SK-N-SH (cell line): ENCODE data around the gene COP1. TPM values are rescaled to one million over a fixed set of nuclear protein-coding genes. Genes with fewer than 3 reads are reported as not detected.

Experiments used
- CTCF ChIA-PET: fragments of 300-600, 350-600 bp; formaldehyde crosslinking; extraction: SDS; loops from one replicate; lab custom pipeline; 2021; lab: Yijun Ruan, JAX
- POLR2A ChIA-PET: fragments of 350-600 bp; sonication (Branson Sonifier 250); formaldehyde crosslinking; extraction: SDS; loops from one replicate; lab custom pipeline; 2020; ENCODE audit warnings: antibody characterized with exemption, inconsistent platforms; lab: Yijun Ruan, JAX
- DNase-seq: peaks from one replicate; pipeline ENCODE4 v3.0.0; 2012
- H2AFZ ChIP-seq: fragments of 200-600 bp; sonication (generic); 2 replicates; pipeline ENCODE4 v1.8.1; 2016; ENCODE audit warnings: antibody characterized with exemption, mild to moderate bottlenecking, low read depth
- H3F3A ChIP-seq: fragments of 200-600 bp; sonication (generic); replicated peaks from 2 replicates; pipeline ENCODE3; 2016; ENCODE audit warnings: antibody characterized with exemption, mild to moderate bottlenecking; ENCODE audit not compliant: insufficient read depth
- H3K27ac ChIP-seq, 2 experiments: fragments of 200-500 bp in 1 of 2; fragments of 200-600 bp in 1 of 2; sonication (Bioruptor generic) in 1 of 2; sonication (generic), shearing (Covaris generic) in 1 of 2; 2 replicates each; pipeline versions ENCODE4 v1.5.1 to v1.6.1; 2014 to 2016; ENCODE audit warnings: low read depth in 2 of 2, inconsistent platforms in 1 of 2, low read length in 1 of 2, mild to moderate bottlenecking in 1 of 2, mixed read lengths in 1 of 2
- H3K27me3 ChIP-seq: fragments of 200-600 bp; sonication (generic), shearing (Covaris generic); 2 replicates; pipeline ENCODE4 v1.6.1; 2016; ENCODE audit warnings: mixed run types; ENCODE audit not compliant: insufficient read depth
- H3K36me3 ChIP-seq, 2 experiments: fragments of 200-500 bp in 1 of 2; fragments of 200-600 bp in 1 of 2; sonication (Bioruptor generic) in 1 of 2; sonication (generic) in 1 of 2; replicated peaks in 1 of 2; 2 replicates each; pipeline versions ENCODE3 to v1.5.1; 2014 to 2016; ENCODE audit warnings: low read length in 1 of 2, mild to moderate bottlenecking in 1 of 2; ENCODE audit not compliant: insufficient read depth in 2 of 2, control insufficient read depth in 1 of 2
- H3K4me1 ChIP-seq, 2 experiments: fragments of 200-500 bp in 1 of 2; fragments of 200-600 bp in 1 of 2; sonication (Bioruptor generic) in 1 of 2; sonication (generic), shearing (Covaris generic) in 1 of 2; 2 replicates each; pipeline versions ENCODE4 v1.5.1 to v1.6.1; 2014 to 2016; ENCODE audit warnings: low read depth in 1 of 2, low read length in 1 of 2, mixed run types in 1 of 2; ENCODE audit not compliant: insufficient read depth in 2 of 2, control insufficient read depth in 1 of 2
- H3K4me2 ChIP-seq: fragments of 200-600 bp; sonication (generic), shearing (Covaris generic); 2 replicates; pipeline ENCODE4 v1.6.1; 2017; ENCODE audit warnings: mixed run types
- H3K4me3 ChIP-seq, 2 experiments: fragments of 200-500 bp in 1 of 2; fragments of 200-600 bp in 1 of 2; sonication (Bioruptor generic) in 1 of 2; sonication (generic), shearing (Covaris generic) in 1 of 2; 2 replicates each; pipeline versions ENCODE4 v1.5.1 to v1.8.1; 2014 to 2016; ENCODE audit warnings: low read depth in 2 of 2, inconsistent platforms in 1 of 2, low read length in 1 of 2, mild to moderate bottlenecking in 1 of 2, mixed read lengths in 1 of 2, moderate library complexity in 1 of 2
- H3K79me2 ChIP-seq: fragments of 200-600 bp; sonication (generic); 2 replicates; pipeline ENCODE4 v1.8.1; 2017; ENCODE audit warnings: mild to moderate bottlenecking; ENCODE audit not compliant: insufficient read depth
- H3K9ac ChIP-seq: fragments of 200-600 bp; sonication (generic); 2 replicates; pipeline ENCODE4 v1.6.1; 2017; ENCODE audit warnings: mixed run types
- H3K9me2 ChIP-seq: fragments of 200-600 bp; sonication (generic); 2 replicates; pipeline ENCODE4 v1.6.1; 2017; ENCODE audit warnings: mixed run types
- H3K9me3 ChIP-seq: fragments of 200-600 bp; sonication (generic); 2 replicates; pipeline ENCODE4 v1.6.1; 2017; ENCODE audit warnings: mixed run types, mild to moderate bottlenecking, moderate library complexity
- H4K20me1 ChIP-seq: fragments of 200-600 bp; sonication (generic); 2 replicates; pipeline ENCODE4 v1.6.1; 2017; ENCODE audit warnings: mild to moderate bottlenecking, mixed run types; ENCODE audit not compliant: insufficient read depth
- CTCF ChIP-seq: fragments of 200-600 bp; sonication (generic); IDR thresholded peaks from 2 replicates; pipeline ENCODE4 v1.6.1; 2017; ENCODE audit warnings: antibody characterized with exemption, mild to moderate bottlenecking, moderate library complexity
- ELF1 ChIP-seq: IDR thresholded peaks from 2 replicates; pipeline ENCODE4 v1.4.0; 2012
- EP300 ChIP-seq, 2 experiments: IDR thresholded peaks; 2 replicates each; pipeline versions ENCODE4 v1.4.0 to v1.6.1; 2012; ENCODE audit warnings: borderline replicate concordance in 1 of 2, low read depth in 1 of 2, low read length in 1 of 2
- EZH2phosphoT487 ChIP-seq: fragments of 200-600 bp; sonication (generic); IDR thresholded peaks from 2 replicates; pipeline ENCODE4 v1.6.1; 2017; ENCODE audit warnings: low read depth, mixed run types, mild to moderate bottlenecking, antibody characterized with exemption, moderate library complexity, borderline replicate concordance
- FOSL2 ChIP-seq: IDR thresholded peaks from 2 replicates; pipeline ENCODE4 v1.4.0; 2012; ENCODE audit warnings: low read depth, mild to moderate bottlenecking, moderate library complexity, borderline replicate concordance
- FOXM1 ChIP-seq: IDR thresholded peaks from 2 replicates; pipeline ENCODE4 v1.4.0; 2012; ENCODE audit warnings: low read depth, mild to moderate bottlenecking
- GABPA ChIP-seq: IDR thresholded peaks from 2 replicates; pipeline ENCODE4 v1.4.0; 2012; ENCODE audit warnings: low read depth, mild to moderate bottlenecking
- JUND ChIP-seq: IDR thresholded peaks from 2 replicates; pipeline ENCODE4 v1.4.0; 2012
- MEF2A ChIP-seq: IDR thresholded peaks from 2 replicates; pipeline ENCODE4 v1.4.0; 2012; ENCODE audit warnings: low read depth, borderline replicate concordance
- NFIC ChIP-seq: IDR thresholded peaks from 2 replicates; pipeline ENCODE4 v1.4.0; 2012; ENCODE audit warnings: borderline replicate concordance
- NRF1 ChIP-seq: IDR thresholded peaks from 2 replicates; pipeline ENCODE4 v1.6.1; 2012; ENCODE audit warnings: low read depth, mild to moderate bottlenecking, low read length
- RAD21 ChIP-seq: IDR thresholded peaks from 2 replicates; pipeline ENCODE4 v1.6.1; 2012; ENCODE audit warnings: mild to moderate bottlenecking, low read length
- RFX5 ChIP-seq: IDR thresholded peaks from 2 replicates; pipeline ENCODE4 v1.6.1; 2012; ENCODE audit warnings: mild to moderate bottlenecking, improper control_type of control experiment, low read length
- RXRA ChIP-seq: IDR thresholded peaks from 2 replicates; pipeline ENCODE4 v1.4.0; 2012; ENCODE audit warnings: low read depth, mild to moderate bottlenecking, borderline replicate concordance
- SIN3A ChIP-seq: IDR thresholded peaks from 2 replicates; pipeline ENCODE4 v1.6.1; 2012; ENCODE audit warnings: low read depth, mild to moderate bottlenecking, low read length, moderate library complexity, borderline replicate concordance
- SMC3 ChIP-seq: IDR thresholded peaks from 2 replicates; pipeline ENCODE4 v1.6.1; 2012; ENCODE audit warnings: low read depth, low read length, improper control_type of control experiment
- TCF12 ChIP-seq: IDR thresholded peaks from 2 replicates; pipeline ENCODE4 v1.4.0; 2012
- ZBTB33 ChIP-seq: IDR thresholded peaks from 2 replicates; pipeline ENCODE4 v1.4.0; 2012; ENCODE audit warnings: low read depth, borderline replicate concordance
- WGBS: methylation state at CpG from one replicate; pipeline ENCODE4 v1.1.6; 2017; ENCODE audit warnings: low lambda C conversion rate; 5-methylcytosine and 5-hydroxymethylcytosine counted together
- polyA plus RNA-seq, 3 experiments: library from polyadenylated mRNA; depleted of rRNA; stranded (reverse); fragments of >200 nt; gene quantifications; 2 replicates each; pipeline ENCODE4 v1.2.3, GENCODE V29; 2012
- TF ChIP-seq, protein P1 (sequence below): IDR thresholded peaks from 2 replicates; pipeline ENCODE4 v1.4.0; 2012; ENCODE audit warnings: low read depth, borderline replicate concordance
- TF ChIP-seq, protein P2 (sequence below): fragments of 150-350 bp; IDR thresholded peaks from 2 replicates; pipeline ENCODE4 v1.6.1; 2017; ENCODE audit warnings: antibody characterized with exemption, low read length, low read depth, borderline replicate concordance

The COP1 gene
- polyA plus RNA-seq, 1 of the 3 experiments (the other 2 are of a cell fraction), result 10.3 TPM

DNA sequence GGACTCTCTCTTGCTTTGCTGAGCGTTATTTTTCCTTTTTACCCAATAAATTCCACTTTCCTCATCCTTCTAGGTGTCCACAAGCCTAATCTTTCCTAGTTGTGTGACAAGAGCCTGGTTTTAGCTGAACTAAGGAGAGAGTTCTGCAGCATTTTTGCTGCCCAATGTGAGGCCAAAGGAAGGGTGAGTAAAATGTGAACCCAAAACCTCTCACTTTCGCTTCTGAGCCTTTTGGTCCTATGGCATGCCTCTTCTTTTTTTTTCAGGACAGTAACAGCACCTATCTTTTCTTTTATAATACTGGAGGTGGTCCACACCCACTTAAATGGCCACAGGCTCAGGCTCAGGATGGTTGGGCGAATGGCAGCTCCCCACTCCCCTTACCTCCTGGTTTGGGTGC, 111.1 kb downstream of the COP1 start:
- WGBS, result 98% methylated on average over 3 of the region's 3 CpGs
- no peaks in the 10 kb centered on the region for H3K27me3 ChIP-seq
- no peak for TF ChIP-seq SMC3
- TF ChIP-seq FOXM1, result no peak
- no peak for TF ChIP-seq GABPA
- TF ChIP-seq MEF2A, result no peak
- TF ChIP-seq NRF1, result no peak
- TF ChIP-seq NFIC, result no peak
- no peak for TF ChIP-seq ELF1
- TF ChIP-seq FOSL2, result no peak
- TF ChIP-seq, protein P1, sequence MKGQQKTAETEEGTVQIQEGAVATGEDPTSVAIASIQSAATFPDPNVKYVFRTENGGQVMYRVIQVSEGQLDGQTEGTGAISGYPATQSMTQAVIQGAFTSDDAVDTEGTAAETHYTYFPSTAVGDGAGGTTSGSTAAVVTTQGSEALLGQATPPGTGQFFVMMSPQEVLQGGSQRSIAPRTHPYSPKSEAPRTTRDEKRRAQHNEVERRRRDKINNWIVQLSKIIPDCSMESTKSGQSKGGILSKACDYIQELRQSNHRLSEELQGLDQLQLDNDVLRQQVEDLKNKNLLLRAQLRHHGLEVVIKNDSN, result no peak
- no peak for TF ChIP-seq SIN3A
- TF ChIP-seq TCF12, result no peak
- no peak for TF ChIP-seq ZBTB33
- TF ChIP-seq RFX5, result no peak
- no peak for TF ChIP-seq EP300 (IDR thresholded peaks at IDR 0.05; ENCODE audit: borderline replicate concordance in 1 of 2, low read depth in 1 of 2, low read length in 1 of 2)
- TF ChIP-seq CTCF, result no peak
- TF ChIP-seq JUND, result no peak
- no peak for TF ChIP-seq EZH2phosphoT487
- no peak for TF ChIP-seq RAD21
- TF ChIP-seq, protein P2, sequence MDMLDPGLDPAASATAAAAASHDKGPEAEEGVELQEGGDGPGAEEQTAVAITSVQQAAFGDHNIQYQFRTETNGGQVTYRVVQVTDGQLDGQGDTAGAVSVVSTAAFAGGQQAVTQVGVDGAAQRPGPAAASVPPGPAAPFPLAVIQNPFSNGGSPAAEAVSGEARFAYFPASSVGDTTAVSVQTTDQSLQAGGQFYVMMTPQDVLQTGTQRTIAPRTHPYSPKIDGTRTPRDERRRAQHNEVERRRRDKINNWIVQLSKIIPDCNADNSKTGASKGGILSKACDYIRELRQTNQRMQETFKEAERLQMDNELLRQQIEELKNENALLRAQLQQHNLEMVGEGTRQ, result no peak
- no peak for TF ChIP-seq RXRA
- H3K4me2 ChIP-seq, result no peak overlapping the region
- no peak overlapping the region for H2AFZ ChIP-seq
- H3K27ac ChIP-seq, result no peak overlapping the region
- H3K9me2 ChIP-seq, result no peaks in the 10 kb centered on the region
- no peaks in the 10 kb centered on the region; a peak in 1 of 4 replicates for H3K4me1 ChIP-seq
- no peak for DNase-seq
- no peak overlapping the region for H3K9ac ChIP-seq
- H3F3A ChIP-seq, result peaks cover 13% of the 10 kb centered on the region
- no peak overlapping the region for H3K4me3 ChIP-seq
- no peaks in the 10 kb centered on the region for H4K20me1 ChIP-seq
- H3K9me3 ChIP-seq, result peaks cover 15% of the 10 kb centered on the region; the same call in 1 of the 2 replicates
- peaks cover 36 to 45% of the 10 kb centered on the region in 2 experiments for H3K36me3 ChIP-seq
- CTCF ChIA-PET, result interaction anchor here (0.7 kb wide), 1 partner anchor 1299 kb away, joined by 3 read pairs; no protein-coding TSS in a partner anchor
- H3K79me2 ChIP-seq, result peaks cover 3% of the 10 kb centered on the region; the same call in 1 of the 2 replicates
- POLR2A ChIA-PET, result no interaction called here
